NCI-H146 treated with DMSO at 0.1 percent for 48 hours (cell line): Measurements from ENCODE around the gene AKR1C1.
"Not testable (repeated sequence)": the region's sequence is repeated elsewhere in the genome, so short reads cannot be mapped to it uniquely, and the experiment has no call there.

Source experiments
- DNase-seq: peaks from one replicate; lab custom pipeline; 2025; ENCODE audit not compliant: unreplicated experiment; lab: John Stamatoyannopoulos, UW

AKR1C1 gene

GRCh38 chr10:4947039-4947634, 16.1 kb upstream of the AKR1C1 start:
- DNase-seq: no peak

- no peak for DNase-seq
These were observed 15.3 kb upstream of the AKR1C1 start for GRCh38 chr10:4947635-4948596.

- DNase-seq: not testable (repeated sequence)
These were observed 11.6 kb upstream of the AKR1C1 start for GRCh38 chr10:4951512-4952162.

- DNase-seq: no peak
These were observed 9.8 kb upstream of the AKR1C1 start for GRCh38 chr10:4953405-4953804.

GRCh38 chr10:4956088-4956487, 7.1 kb upstream of the AKR1C1 start:
- not testable (repeated sequence) for DNase-seq

- not testable (repeated sequence) for DNase-seq
These were observed 6.1 kb upstream of the AKR1C1 start for GRCh38 chr10:4956955-4957645.

GRCh38 chr10:4961558-4961957, 1.7 kb upstream of the AKR1C1 start:
- DNase-seq: not testable (repeated sequence)

GRCh38 chr10:4962308-4962707, 907 bp upstream of the AKR1C1 start:
- not testable (repeated sequence) for DNase-seq

- not testable (repeated sequence) for DNase-seq
These were observed 570 bp downstream of the AKR1C1 start for GRCh38 chr10:4963815-4964154.

- not testable (repeated sequence) for DNase-seq
These were observed 2.5 kb downstream of the AKR1C1 start for GRCh38 chr10:4965763-4966162.

GRCh38 chr10:4967189-4967588, 4.0 kb downstream of the AKR1C1 start:
- not testable (repeated sequence) for DNase-seq

GRCh38 chr10:4969289-4969688, 6.1 kb downstream of the AKR1C1 start:
- not testable (repeated sequence) for DNase-seq

- DNase-seq: not testable (repeated sequence)
These were observed 7.1 kb downstream of the AKR1C1 start for GRCh38 chr10:4970362-4970761.

- DNase-seq: not testable (repeated sequence)
These were observed 9.3 kb downstream of the AKR1C1 start for GRCh38 chr10:4972369-4973142.

- not testable (repeated sequence) for DNase-seq
These were observed 10.1 kb downstream of the AKR1C1 start for GRCh38 chr10:4973294-4973693.

- DNase-seq: not testable (repeated sequence)
These were observed 11.2 kb downstream of the AKR1C1 start for GRCh38 chr10:4974400-4974799.

GRCh38 chr10:4977025-4977424, 13.8 kb downstream of the AKR1C1 start:
- no peak for DNase-seq

GRCh38 chr10:4978870-4979269, 15.7 kb downstream of the AKR1C1 start:
- no peak for DNase-seq

GRCh38 chr10:4980793-4981192, 17.6 kb downstream of the AKR1C1 start:
- DNase-seq: no peak

GRCh38 chr10:4981722-4982471, 18.7 kb downstream of the AKR1C1 start:
- DNase-seq: peak; percentile 75
